Measurements from ENCODE around the gene MTCL1. TPM values are rescaled to one million over a fixed set of nuclear protein-coding genes. Genes with fewer than 3 reads are reported as not detected.
"Not testable (repeated sequence)": the region's sequence is repeated elsewhere in the genome, so short reads cannot be mapped to it uniquely, and the experiment has no call there.

MTCL1 gene
- polyA plus RNA-seq, 3 donors: 15.2 to 37.5 (median 29.8) TPM

DNA sequence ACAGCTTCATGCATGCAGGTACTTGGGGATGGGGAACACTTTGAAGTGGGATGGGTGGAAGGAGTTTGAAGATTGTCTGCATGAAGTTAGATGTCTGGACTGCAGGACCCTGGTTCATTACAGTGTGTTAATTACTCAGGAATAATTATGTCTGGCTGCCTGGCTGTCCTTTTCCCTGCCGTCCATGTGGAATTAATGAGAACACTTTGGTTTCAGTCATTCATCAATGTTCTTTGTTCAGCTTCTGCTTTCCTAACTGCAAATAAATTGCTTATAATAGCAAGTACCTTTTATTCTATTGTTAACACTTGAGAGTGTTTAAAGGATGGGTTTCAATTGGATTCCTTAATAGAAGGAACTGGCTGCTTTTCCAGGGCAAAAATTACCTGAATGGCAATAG lies 35.8 kb downstream of the MTCL1 start:
- DNase-seq: no peak

DNA sequence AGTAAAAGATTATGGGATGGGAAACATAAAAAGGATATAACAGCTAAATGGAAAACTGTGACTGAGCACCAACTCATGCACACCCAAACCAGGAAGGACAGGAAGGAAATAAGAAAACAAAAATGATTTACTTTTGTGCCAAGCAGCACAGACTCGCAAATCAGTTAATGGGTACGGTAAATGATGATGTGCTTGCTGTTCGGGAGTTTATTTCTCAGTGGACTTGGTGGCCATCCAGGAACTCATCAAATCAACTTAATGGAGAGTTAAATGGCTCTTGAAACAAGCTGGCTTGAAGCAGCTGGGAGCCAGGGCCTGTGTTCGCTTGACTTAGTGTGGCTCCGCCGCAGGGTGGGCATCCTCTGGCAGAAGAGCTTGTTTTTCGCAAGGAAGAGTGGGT lies 36.2 kb downstream of the MTCL1 start:
- no peak for DNase-seq

- DNase-seq: no peak
These were observed 37.3 kb downstream of the MTCL1 start for GRCh38 chr18:8742387-8743361.

GRCh38 chr18:8744038-8744437 lies 38.7 kb downstream of the MTCL1 start:
- no peak for DNase-seq

- no peak for DNase-seq
These were observed 39.3 kb downstream of the MTCL1 start for GRCh38 chr18:8744656-8745055.

GRCh38 chr18:8745355-8746014 lies 40.1 kb downstream of the MTCL1 start:
- no peak for DNase-seq

DNA sequence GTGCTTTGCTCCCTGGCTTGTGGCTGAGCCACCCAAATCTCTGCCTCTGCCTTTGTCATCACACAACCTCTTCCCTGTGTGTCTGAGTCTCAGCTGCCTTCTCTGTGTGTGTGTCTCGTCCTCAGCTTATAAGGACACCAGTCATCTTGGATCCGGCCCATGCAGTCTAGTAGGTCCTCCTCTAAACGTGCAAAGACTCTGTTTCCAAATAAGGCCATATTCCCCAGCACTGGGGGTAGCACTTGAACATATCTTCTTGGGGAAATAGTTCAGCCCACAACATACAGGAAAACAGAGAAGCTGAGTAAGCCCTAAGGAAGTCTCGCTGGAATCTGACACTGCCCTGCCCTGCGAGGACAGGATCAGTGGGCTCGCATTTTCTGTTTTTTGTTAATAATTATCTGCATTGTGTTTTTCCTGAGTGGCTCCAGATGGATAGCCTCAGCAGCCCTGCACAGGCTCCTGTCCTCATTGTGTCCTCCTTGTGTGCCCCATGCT lies 42.1 kb downstream of the MTCL1 start:
- no peak for DNase-seq

GRCh38 chr18:8749492-8749891 lies 44.1 kb downstream of the MTCL1 start:
- no peak for DNase-seq

GRCh38 chr18:8750954-8751415 lies 45.6 kb downstream of the MTCL1 start:
- DNase-seq: no peak

DNA sequence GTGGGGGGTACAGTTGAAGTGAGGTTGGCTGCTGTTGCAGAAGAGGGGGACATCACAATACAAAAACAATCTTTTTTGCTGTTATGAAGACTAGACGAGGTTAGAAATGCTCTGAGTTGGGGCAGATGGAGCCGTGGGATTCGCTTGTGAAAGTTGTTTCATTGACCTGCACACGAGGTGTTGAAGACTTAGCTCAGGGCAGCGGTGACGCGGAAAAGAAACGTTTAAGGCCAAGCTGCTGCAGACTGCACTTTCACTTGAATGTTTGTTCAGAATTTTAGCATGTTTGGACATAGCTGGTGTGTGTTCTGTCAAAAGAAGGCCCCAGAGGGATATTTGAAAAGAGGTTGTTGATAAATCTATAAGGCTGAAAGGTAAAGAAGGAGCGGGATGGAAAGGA lies 46.3 kb downstream of the MTCL1 start:
- no peak for DNase-seq

GRCh38 chr18:8752329-8752728 lies 47.0 kb downstream of the MTCL1 start:
- DNase-seq: no peak

- no peak for DNase-seq
These were observed 49.9 kb downstream of the MTCL1 start for GRCh38 chr18:8754995-8755960.

DNA sequence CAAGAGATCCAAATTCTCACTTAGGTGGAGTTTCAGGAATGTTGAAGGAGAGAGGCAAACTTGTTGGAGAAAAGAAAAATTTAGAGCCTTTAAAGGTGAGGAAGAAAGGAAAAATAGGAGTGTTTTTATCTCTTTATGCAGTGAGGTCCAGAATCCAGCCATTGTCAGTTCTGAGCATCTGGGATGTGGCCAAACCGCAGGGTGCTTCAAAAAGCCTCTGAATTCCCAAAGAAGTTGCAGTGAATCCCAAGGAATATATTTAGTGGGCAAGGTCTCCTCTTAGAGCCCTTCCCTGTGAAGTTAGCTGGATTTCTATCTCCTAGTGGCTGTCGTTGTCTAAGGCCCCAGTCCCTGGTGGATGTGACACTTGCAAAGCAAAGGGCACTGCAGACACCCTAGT lies 51.2 kb downstream of the MTCL1 start:
- DNase-seq: no peak

DNA sequence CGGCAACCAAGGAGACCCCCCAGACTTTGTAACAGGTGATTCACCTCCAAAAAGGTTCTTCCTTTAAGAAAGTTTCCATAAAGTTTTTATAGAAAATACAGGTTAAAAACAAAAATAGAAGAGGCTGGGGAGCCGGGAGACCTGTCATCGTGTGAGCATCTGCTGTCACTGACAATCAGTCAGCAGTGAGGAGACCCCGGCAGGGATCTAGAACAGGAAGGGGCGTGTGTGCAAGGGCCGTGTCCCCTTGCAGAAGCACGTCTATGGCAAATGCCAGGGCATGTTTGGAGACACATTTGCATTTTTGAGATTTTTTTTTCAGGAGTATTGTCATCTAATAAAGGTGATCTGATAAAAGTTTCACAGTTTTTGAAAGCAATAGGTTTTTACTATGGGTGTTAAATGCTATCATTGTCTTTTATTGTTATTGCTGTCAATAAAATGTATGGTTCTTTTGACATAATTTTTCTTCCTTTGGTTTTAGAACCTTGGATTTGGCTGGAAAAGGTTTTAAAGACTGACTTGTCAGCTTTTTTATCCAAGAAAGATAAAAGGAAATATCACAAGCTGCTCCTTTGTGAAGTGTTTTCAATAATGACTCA lies 52.1 kb downstream of the MTCL1 start:
- no peak for DNase-seq

DNA sequence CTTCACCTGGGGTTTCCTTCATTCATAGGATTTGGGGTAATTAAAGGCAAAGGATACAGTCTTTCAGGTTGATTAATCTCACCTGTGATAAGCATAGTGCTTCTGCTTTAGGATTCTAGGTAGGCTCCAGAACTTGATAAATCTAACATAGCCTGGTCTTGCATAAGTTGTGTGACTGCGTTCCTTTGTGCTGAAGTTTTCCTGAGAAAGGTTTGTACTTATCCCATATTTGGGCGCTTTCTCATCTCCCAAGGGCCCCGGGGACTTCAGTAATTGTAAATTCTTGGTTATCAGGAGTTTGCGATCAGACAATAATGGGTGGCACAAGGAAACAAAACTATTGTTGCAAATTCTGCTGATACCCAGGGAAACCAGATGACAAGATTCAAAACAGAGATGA lies 53.1 kb downstream of the MTCL1 start:
- DNase-seq: no peak

GRCh38 chr18:8760984-8761383 lies 55.6 kb downstream of the MTCL1 start:
- DNase-seq: no peak

GRCh38 chr18:8761535-8761934 lies 56.2 kb downstream of the MTCL1 start:
- DNase-seq: not testable (repeated sequence)

DNA sequence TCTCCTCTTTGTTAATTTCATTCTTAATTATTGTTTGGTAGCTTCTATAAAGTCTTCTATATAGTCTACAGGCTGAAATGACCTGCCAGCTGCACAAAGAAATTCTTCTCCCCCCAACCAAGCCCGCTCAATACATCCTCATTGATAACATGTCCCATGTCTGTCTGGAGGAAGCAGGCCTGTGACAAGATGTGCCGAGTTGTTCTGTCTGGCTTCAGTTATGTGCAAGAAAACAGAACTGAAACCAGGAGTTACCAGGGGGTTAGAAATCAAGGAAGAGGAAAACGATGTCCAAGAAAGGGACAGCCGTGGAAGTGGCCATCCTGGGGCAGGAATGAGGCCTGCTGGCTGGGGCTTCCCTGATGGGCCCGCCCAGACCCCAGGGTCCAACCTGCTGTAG lies 57.6 kb downstream of the MTCL1 start:
- no peak for DNase-seq

GRCh38 chr18:8763611-8764010 lies 58.3 kb downstream of the MTCL1 start:
- no peak for DNase-seq

DNA sequence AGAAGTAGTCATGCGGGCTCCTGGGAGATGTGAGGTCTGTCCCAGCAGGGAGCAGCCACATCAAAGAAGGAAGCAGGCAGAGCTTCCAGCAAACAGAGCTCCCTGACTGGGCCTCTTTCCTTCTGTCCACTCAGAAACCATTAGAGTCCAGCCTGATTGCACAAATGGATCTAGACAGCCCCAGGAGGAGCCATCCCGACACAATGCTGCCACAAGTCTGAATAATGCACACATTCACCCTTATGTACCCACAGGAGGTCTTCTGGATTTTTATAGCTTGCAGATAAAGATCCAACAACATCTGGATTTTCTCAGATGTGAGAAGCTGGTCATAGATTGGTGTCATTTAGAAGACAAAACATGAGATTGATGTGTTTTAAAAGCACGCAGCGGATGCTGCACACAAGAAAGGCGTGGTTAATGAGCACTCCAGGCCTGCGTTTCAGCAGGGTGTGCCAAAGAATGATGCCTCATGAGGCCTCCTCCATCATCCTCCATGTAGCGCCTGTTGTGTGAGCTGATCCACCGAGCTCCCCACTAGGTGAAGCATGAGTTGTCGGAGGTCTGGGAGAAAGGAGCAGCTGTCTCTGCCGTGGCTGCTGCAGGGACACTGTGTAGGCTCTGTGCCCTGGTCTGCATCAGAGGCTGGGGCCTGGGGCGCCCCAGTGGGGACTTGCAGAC lies 60.6 kb downstream of the MTCL1 start:
- no peak for DNase-seq
